ENCODE data around the gene PATL2. TPM values are rescaled to one million over a fixed set of nuclear protein-coding genes. Genes with fewer than 3 reads are reported as not detected.

The PATL2 gene
- total RNA-seq, 1 donor: 1.8 TPM

DNA sequence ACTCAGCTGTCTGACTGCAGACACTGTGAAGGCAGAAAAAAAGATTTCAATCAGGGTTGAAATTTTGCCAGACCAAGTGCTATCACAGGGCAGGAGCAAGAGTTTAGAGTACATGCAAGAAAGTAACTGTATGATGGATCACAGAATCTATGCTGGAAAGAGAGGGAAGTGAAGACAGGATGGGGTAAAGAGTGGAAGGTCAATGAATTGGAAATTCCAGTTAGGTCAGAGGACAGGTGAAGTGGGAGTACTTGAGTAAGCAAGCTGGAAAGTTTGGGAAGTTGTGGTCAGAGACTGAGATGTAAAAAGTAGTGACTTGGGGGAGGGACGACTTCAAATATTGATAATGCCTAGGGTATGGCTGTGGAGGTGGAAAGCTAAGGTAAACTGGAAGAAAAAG, 54.8 kb downstream of the PATL2 start:
- DNase-seq (ENCODE audit: insufficient read length, low spot score, missing footprints): no peak
- TF ChIP-seq, protein P1, sequence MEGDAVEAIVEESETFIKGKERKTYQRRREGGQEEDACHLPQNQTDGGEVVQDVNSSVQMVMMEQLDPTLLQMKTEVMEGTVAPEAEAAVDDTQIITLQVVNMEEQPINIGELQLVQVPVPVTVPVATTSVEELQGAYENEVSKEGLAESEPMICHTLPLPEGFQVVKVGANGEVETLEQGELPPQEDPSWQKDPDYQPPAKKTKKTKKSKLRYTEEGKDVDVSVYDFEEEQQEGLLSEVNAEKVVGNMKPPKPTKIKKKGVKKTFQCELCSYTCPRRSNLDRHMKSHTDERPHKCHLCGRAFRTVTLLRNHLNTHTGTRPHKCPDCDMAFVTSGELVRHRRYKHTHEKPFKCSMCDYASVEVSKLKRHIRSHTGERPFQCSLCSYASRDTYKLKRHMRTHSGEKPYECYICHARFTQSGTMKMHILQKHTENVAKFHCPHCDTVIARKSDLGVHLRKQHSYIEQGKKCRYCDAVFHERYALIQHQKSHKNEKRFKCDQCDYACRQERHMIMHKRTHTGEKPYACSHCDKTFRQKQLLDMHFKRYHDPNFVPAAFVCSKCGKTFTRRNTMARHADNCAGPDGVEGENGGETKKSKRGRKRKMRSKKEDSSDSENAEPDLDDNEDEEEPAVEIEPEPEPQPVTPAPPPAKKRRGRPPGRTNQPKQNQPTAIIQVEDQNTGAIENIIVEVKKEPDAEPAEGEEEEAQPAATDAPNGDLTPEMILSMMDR (IDR thresholded peaks at IDR 0.05; ENCODE audit: extremely low read depth, low read depth, low read length): no peak
- Histone ChIP-seq H2AFZ (ENCODE audit: low read length) (no peak overlapping the region), H3K4me3 (ENCODE audit: insufficient read depth, low read length) (no peak overlapping the region), H3K36me3 (ENCODE audit: insufficient read depth, low read length) (peaks cover 51% of the 10 kb centered on the region), H3K4me2 (ENCODE audit: insufficient read depth, low read length) (no peak overlapping the region), H3K27me3 (ENCODE audit: insufficient read depth, low read length) (no peaks in the 10 kb centered on the region), H3K9me3 (ENCODE audit: low read depth, low read length) (no peaks in the 10 kb centered on the region), H3K4me1 (ENCODE audit: insufficient read depth, low read length) (no peaks in the 10 kb centered on the region), H4K20me1 (ENCODE audit: insufficient read depth, low read length) (no peaks in the 10 kb centered on the region), H3K27ac (ENCODE audit: low read depth, low read length) (no peak overlapping the region), H3K79me2 (ENCODE audit: insufficient read depth, low read length) (peaks cover 9% of the 10 kb centered on the region)

DNA sequence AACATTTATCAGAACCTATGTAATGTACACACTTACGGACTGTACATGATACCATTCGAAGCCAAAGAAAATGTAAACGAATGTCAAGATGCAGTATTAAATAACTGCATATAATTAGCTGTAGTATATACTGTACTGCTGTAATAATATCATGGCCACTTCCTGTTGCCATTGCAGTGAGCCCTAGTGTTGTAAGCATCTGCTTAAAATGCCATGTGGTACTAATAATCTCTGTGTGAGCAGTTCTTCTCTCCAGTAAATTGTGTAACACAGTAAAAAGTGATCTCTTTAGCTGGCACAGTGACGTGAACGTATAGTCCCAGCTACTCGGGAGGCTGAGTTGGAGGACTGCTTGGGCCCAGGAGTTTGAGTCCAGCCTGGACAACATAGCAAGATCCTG, 56.3 kb downstream of the PATL2 start:
- no peaks in the 10 kb centered on the region for H3K9me3 ChIP-seq (ENCODE audit: low read depth, low read length)
- no peak for DNase-seq (ENCODE audit: insufficient read length, low spot score, missing footprints)
- H3K36me3 ChIP-seq (ENCODE audit: insufficient read depth, low read length): peaks cover 58% of the 10 kb centered on the region
- no peak overlapping the region for H3K27ac ChIP-seq (ENCODE audit: low read depth, low read length)
- H3K27me3 ChIP-seq (ENCODE audit: insufficient read depth, low read length): no peaks in the 10 kb centered on the region
- TF ChIP-seq, protein P1 (IDR thresholded peaks at IDR 0.05; ENCODE audit: extremely low read depth, low read depth, low read length): no peak
- H3K4me1 ChIP-seq (ENCODE audit: insufficient read depth, low read length): no peaks in the 10 kb centered on the region
- H3K79me2 ChIP-seq (ENCODE audit: insufficient read depth, low read length): peaks cover 2% of the 10 kb centered on the region
- H4K20me1 ChIP-seq (ENCODE audit: insufficient read depth, low read length): no peaks in the 10 kb centered on the region
- no peak overlapping the region for H3K4me3 ChIP-seq (ENCODE audit: insufficient read depth, low read length)
- no peak overlapping the region for H2AFZ ChIP-seq (ENCODE audit: low read length)
- H3K4me2 ChIP-seq (ENCODE audit: insufficient read depth, low read length): no peak overlapping the region

DNA sequence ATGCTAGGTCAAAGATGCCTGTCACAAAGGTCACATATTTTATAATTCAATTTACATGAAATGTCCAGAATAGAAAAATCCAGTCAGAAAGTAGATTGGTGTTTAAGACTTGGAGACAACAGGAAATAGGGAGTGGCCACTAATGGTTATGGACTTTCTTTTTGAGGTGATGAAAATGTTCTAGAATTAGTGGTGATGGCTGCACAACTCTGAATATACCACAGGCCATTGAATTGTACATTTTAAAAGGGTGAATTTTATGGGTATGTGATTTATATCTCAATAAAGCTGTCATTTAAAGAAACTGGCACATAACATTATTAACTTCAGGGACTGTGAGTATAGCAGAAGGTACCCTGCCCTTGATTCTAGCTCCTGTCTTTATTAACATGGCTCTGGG, 63.5 kb downstream of the PATL2 start:
- Histone ChIP-seq H3K4me1 (ENCODE audit: insufficient read depth, low read length) (no peaks in the 10 kb centered on the region), H3K9me3 (ENCODE audit: low read depth, low read length) (no peaks in the 10 kb centered on the region), H3K36me3 (ENCODE audit: insufficient read depth, low read length) (peaks cover 54% of the 10 kb centered on the region), H3K79me2 (ENCODE audit: insufficient read depth, low read length) (peaks cover 44% of the 10 kb centered on the region), H2AFZ (ENCODE audit: low read length) (no peak overlapping the region), H3K4me3 (ENCODE audit: insufficient read depth, low read length) (no peak overlapping the region), H3K4me2 (ENCODE audit: insufficient read depth, low read length) (no peak overlapping the region), H4K20me1 (ENCODE audit: insufficient read depth, low read length) (peaks cover 2% of the 10 kb centered on the region), H3K27me3 (ENCODE audit: insufficient read depth, low read length) (no peaks in the 10 kb centered on the region), H3K27ac (ENCODE audit: low read depth, low read length) (no peak overlapping the region)
- TF ChIP-seq, protein P1 (IDR thresholded peaks at IDR 0.05; ENCODE audit: extremely low read depth, low read depth, low read length): no peak
- no peak for DNase-seq (ENCODE audit: insufficient read length, low spot score, missing footprints)

DNA sequence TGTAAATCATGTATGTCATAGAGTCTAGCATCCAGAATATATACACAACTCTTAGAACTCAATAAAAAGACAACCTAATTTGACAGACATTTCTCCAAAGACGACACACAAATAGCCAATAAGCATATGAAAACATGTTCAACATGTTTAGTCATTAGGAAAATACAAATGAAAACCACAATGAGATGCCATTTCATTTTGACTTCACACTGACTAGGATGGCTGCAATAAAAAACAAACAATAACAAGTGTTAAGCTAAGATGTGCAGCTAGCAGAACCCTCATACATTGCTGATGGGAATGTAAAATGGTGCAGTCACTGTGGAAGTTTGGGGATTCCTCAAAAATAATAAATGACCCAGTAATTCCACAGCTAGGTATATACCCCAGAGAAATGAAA, 64.1 kb downstream of the PATL2 start:
- H3K36me3 ChIP-seq (ENCODE audit: insufficient read depth, low read length): peaks cover 50% of the 10 kb centered on the region
- H3K27ac ChIP-seq (ENCODE audit: low read depth, low read length): no peak overlapping the region
- H3K4me2 ChIP-seq (ENCODE audit: insufficient read depth, low read length): no peak overlapping the region
- no peaks in the 10 kb centered on the region for H3K9me3 ChIP-seq (ENCODE audit: low read depth, low read length)
- H3K4me3 ChIP-seq (ENCODE audit: insufficient read depth, low read length): no peak overlapping the region
- H2AFZ ChIP-seq (ENCODE audit: low read length): no peak overlapping the region
- peaks cover 2% of the 10 kb centered on the region for H4K20me1 ChIP-seq (ENCODE audit: insufficient read depth, low read length)
- TF ChIP-seq, protein P1 (IDR thresholded peaks at IDR 0.05; ENCODE audit: extremely low read depth, low read depth, low read length): no peak
- no peaks in the 10 kb centered on the region for H3K27me3 ChIP-seq (ENCODE audit: insufficient read depth, low read length)
- H3K79me2 ChIP-seq (ENCODE audit: insufficient read depth, low read length): peaks cover 45% of the 10 kb centered on the region
- H3K4me1 ChIP-seq (ENCODE audit: insufficient read depth, low read length): no peaks in the 10 kb centered on the region
- no peak for DNase-seq (ENCODE audit: insufficient read length, low spot score, missing footprints)

Measured in osteoblast (primary cell).